Calu3 (cell line): ENCODE data around the gene RPS6KC1. TPM values are rescaled to one million over a fixed set of nuclear protein-coding genes. Genes with fewer than 3 reads are reported as not detected.

Experiments used
- BruUV-seq: library from RNA; stranded (reverse); fragments of 400-500 nt; replicated peaks from 2 replicates; lab custom pipeline; 2021; lab: Mats Ljungman, UMichigan
- CTCF ChIA-PET: fragments of 300-600 bp; sonication (Branson Sonifier 250); formaldehyde crosslinking; loops from one replicate; lab custom pipeline; 2022; ENCODE audit warnings: antibody characterized with exemption; lab: Charles Lee
- DNase-seq: peaks from one replicate; pipeline ENCODE4 v3.0.0; 2022
- H3K27ac Mint-ChIP-seq: one replicate; pipeline ENCODE4 v1.8.0; 2022; ENCODE audit warnings: mixed read lengths; ENCODE audit not compliant: unreplicated experiment
- H3K27me3 Mint-ChIP-seq: one replicate; pipeline ENCODE4 v1.8.0; 2022; ENCODE audit warnings: mixed read lengths; ENCODE audit not compliant: unreplicated experiment
- H3K36me3 Mint-ChIP-seq: one replicate; pipeline ENCODE4 v1.8.0; 2022; ENCODE audit warnings: mild to moderate bottlenecking, moderate library complexity, mixed read lengths; ENCODE audit not compliant: insufficient read depth, unreplicated experiment
- H3K4me1 Mint-ChIP-seq: one replicate; pipeline ENCODE4 v1.8.0; 2022; ENCODE audit warnings: mild to moderate bottlenecking, low read depth, mixed read lengths; ENCODE audit not compliant: unreplicated experiment
- H3K4me3 Mint-ChIP-seq: one replicate; pipeline ENCODE4 v1.8.0; 2022; ENCODE audit warnings: mild to moderate bottlenecking, low read depth, moderate library complexity, mixed read lengths; ENCODE audit not compliant: unreplicated experiment
- H3K9me3 Mint-ChIP-seq: one replicate; pipeline ENCODE4 v1.8.0; 2022; ENCODE audit warnings: low read depth, mixed read lengths; ENCODE audit not compliant: unreplicated experiment
- intact Hi-C: fragments of 100-400 bp; cut with micrococcal nuclease; formaldehyde crosslinking; loops from one replicate; pipeline ENCODE4 v1.10.0; 2022; ENCODE audit not compliant: unreplicated experiment
- total RNA-seq: library from RNA; stranded (reverse); gene quantifications from 2 replicates; pipeline ENCODE4 v1.2.3, GENCODE V29; 2022
- TF ChIP-seq, protein P1 (sequence below): fragments of 200-600 bp; IDR thresholded peaks from one replicate; pipeline ENCODE4 v1.8.0; 2022; ENCODE audit warnings: antibody characterized with exemption; ENCODE audit not compliant: unreplicated experiment

RPS6KC1 gene
- total RNA-seq, 1 experiment from 2014 or later = 23.5 TPM

- TF ChIP-seq, protein P1, sequence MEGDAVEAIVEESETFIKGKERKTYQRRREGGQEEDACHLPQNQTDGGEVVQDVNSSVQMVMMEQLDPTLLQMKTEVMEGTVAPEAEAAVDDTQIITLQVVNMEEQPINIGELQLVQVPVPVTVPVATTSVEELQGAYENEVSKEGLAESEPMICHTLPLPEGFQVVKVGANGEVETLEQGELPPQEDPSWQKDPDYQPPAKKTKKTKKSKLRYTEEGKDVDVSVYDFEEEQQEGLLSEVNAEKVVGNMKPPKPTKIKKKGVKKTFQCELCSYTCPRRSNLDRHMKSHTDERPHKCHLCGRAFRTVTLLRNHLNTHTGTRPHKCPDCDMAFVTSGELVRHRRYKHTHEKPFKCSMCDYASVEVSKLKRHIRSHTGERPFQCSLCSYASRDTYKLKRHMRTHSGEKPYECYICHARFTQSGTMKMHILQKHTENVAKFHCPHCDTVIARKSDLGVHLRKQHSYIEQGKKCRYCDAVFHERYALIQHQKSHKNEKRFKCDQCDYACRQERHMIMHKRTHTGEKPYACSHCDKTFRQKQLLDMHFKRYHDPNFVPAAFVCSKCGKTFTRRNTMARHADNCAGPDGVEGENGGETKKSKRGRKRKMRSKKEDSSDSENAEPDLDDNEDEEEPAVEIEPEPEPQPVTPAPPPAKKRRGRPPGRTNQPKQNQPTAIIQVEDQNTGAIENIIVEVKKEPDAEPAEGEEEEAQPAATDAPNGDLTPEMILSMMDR = no peak
- peaks cover 11% of the 10 kb centered on the region for H3K4me1 Mint-ChIP-seq
- intact Hi-C loops = no loop called here
- no peak overlapping the region for H3K27ac Mint-ChIP-seq
- DNase-seq = no peak
- no TSS peak for BruUV-seq
- peaks cover 3% of the 10 kb centered on the region for H3K9me3 Mint-ChIP-seq
- no peaks in the 10 kb centered on the region for H3K36me3 Mint-ChIP-seq
- CTCF ChIA-PET = no interaction called here
- no peaks in the 10 kb centered on the region for H3K27me3 Mint-ChIP-seq
- no peak overlapping the region for H3K4me3 Mint-ChIP-seq
Observed at GRCh38 chr1:213180833-213181232, 129.8 kb downstream of the RPS6KC1 start.

DNA sequence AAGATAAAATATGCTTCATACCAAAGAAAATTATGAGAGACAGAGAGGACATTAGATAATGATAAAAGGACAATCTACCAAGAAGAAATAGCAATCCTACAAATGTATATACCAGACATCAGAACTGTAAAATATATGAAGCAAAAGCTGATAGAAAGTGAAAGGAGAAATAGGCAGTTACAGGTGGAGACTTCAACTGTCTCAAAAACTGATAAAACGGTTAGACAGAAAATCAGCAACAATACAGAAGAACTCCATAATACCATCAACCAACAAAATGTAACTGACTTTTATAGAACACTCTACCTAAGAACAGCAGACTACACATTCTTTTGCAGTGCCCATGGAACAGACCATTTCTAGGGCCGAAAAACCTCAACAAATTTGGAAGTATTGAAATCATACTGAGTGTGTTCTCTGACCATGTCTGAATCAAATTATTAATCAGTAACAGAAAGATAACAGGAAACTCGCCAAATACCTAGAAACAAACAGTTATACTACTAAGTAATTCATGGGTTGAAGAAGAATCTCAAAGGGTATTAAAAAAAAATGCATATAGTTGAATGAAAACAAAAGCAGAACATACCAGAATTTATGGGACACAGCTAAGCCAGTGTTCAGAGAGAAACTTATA lies 132.1 kb downstream of the RPS6KC1 start:
- no peaks in the 10 kb centered on the region for H3K27me3 Mint-ChIP-seq
- no TSS peak for BruUV-seq
- intact Hi-C loops = no loop called here
- no peak overlapping the region for H3K27ac Mint-ChIP-seq
- DNase-seq = no peak
- CTCF ChIA-PET = no interaction called here
- peaks cover 12% of the 10 kb centered on the region for H3K9me3 Mint-ChIP-seq
- TF ChIP-seq, protein P1 = no peak
- no peak overlapping the region for H3K4me3 Mint-ChIP-seq
- H3K4me1 Mint-ChIP-seq = peaks cover 11% of the 10 kb centered on the region
- no peaks in the 10 kb centered on the region for H3K36me3 Mint-ChIP-seq

GRCh38 chr1:213186168-213186567 lies 135.1 kb downstream of the RPS6KC1 start:
- Mint-ChIP-seq H3K4me3 (no peak overlapping the region), H3K9me3 (peaks cover 14% of the 10 kb centered on the region), H3K27me3 (no peaks in the 10 kb centered on the region), H3K4me1 (peaks cover 11% of the 10 kb centered on the region), H3K36me3 (no peaks in the 10 kb centered on the region), H3K27ac (peak overlapping the region; percentile 7)
- CTCF ChIA-PET = no interaction called here
- DNase-seq = no peak
- TF ChIP-seq, protein P1 = no peak
- no TSS peak for BruUV-seq
- intact Hi-C loops = no loop called here

DNA sequence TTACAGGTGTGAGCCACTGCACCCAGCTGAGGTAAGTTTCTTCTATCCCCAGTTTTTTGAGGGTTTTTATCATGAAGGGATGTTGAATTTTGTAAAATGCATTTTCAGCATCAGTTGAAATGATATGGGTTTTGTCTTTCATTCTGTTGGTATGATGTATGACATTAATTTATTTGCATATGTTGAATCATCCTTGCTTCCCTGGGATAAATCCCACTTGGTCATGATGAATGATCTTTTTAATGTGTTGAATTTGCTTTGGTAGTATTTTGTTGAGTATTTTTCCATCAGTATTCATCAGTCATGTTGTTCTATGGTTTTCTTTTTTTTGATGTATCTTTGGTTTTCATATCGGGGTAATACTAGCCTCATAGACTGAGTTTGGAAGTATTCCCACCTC lies 141.0 kb downstream of the RPS6KC1 start:
- H3K27me3 Mint-ChIP-seq = no peaks in the 10 kb centered on the region
- H3K4me1 Mint-ChIP-seq = no peaks in the 10 kb centered on the region
- DNase-seq = no peak
- no peak overlapping the region for H3K4me3 Mint-ChIP-seq
- no peak overlapping the region for H3K27ac Mint-ChIP-seq
- BruUV-seq = no TSS peak
- TF ChIP-seq, protein P1 = no peak
- no peaks in the 10 kb centered on the region for H3K36me3 Mint-ChIP-seq
- peaks cover 9% of the 10 kb centered on the region for H3K9me3 Mint-ChIP-seq
- CTCF ChIA-PET = no interaction called here
- intact Hi-C loops = no loop called here
